K562 (cell line): ENCODE data around the gene TMEM200A. TPM values are rescaled to one million over a fixed set of nuclear protein-coding genes. Genes with fewer than 3 reads are reported as not detected.

Experiments used
- ATAC-seq: fragments of 200-7000 bp; cut with Tn5 transposase; 3 replicates; pipeline ENCODE4 v1.9.1; 2020; ENCODE audit warnings: moderate library complexity
- BruUV-seq: library from RNA; stranded (reverse); fragments of 400-500 nt; replicated peaks from 2 replicates; lab custom pipeline; 2021; lab: Mats Ljungman, UMichigan
- CTCF ChIA-PET: fragments of 300-600 bp; formaldehyde crosslinking; extraction: SDS; loops from one replicate; lab custom pipeline; 2021; ENCODE audit warnings: low intra/inter-chr PET ratio; lab: Yijun Ruan, JAX
- POLR2A ChIA-PET: fragments of 300-600, 350-650 bp; sonication (Branson Sonifier 250); formaldehyde crosslinking; extraction: SDS; loops from one replicate; lab custom pipeline; 2021; ENCODE audit warnings: antibody characterized with exemption, inconsistent platforms; lab: Yijun Ruan, JAX
- DNase-seq, 4 experiments: peaks; one replicate each; pipeline versions ENCODE4 v3.0.0 to v3.0.0-alpha.2; 2011 to 2018; ENCODE audit warnings: low spot score in 3 of 4, mixed read lengths in 3 of 4; ENCODE audit errors: extremely low read depth in 1 of 4
- FAIRE-seq: peaks from 2 replicates; lab custom pipeline; 2011; peaks lifted over from hg19 to GRCh38; lab: Jason Lieb, UNC
- H2AFZ ChIP-seq: 2 replicates; pipeline ENCODE4 v1.6.0; 2011; ENCODE audit warnings: low read depth, low read length, control low read depth, inconsistent platforms
- H3K27ac ChIP-seq: fragments of 200-600 bp; 3 replicates; pipeline ENCODE4 v1.8.0; 2011; ENCODE audit warnings: low read depth, mild to moderate bottlenecking, control low read depth, inconsistent platforms, low read length, moderate library complexity, mixed read lengths; ENCODE audit errors: extremely low read depth
- H3K27me3 ChIP-seq, 2 experiments: fragments of 300-600 bp in 1 of 2; 2 replicates in 1 of 2; 3 replicates in 1 of 2; pipeline versions ENCODE4 v1.6.0 to v1.8.0; 2011; ENCODE audit warnings: inconsistent platforms in 2 of 2, low read length in 2 of 2, mild to moderate bottlenecking in 1 of 2, mixed read lengths in 1 of 2, moderate library complexity in 1 of 2; ENCODE audit not compliant: control insufficient read depth in 2 of 2, insufficient read depth in 2 of 2
- H3K36me3 ChIP-seq: fragments of 300-600 bp; 3 replicates; pipeline ENCODE4 v1.8.0; 2011; ENCODE audit warnings: mild to moderate bottlenecking, low read length, inconsistent platforms; ENCODE audit not compliant: control insufficient read depth, insufficient read depth
- H3K4me1 ChIP-seq, 2 experiments: fragments of 200-600 bp in 1 of 2; replicated peaks in 1 of 2; 2 replicates in 1 of 2; 3 replicates in 1 of 2; pipeline versions ENCODE4 v1.5.1 to v1.8.0; 2011; ENCODE audit warnings: inconsistent platforms in 2 of 2, low read length in 2 of 2, mild to moderate bottlenecking in 1 of 2, mixed read lengths in 1 of 2, moderate library complexity in 1 of 2; ENCODE audit not compliant: control insufficient read depth in 2 of 2, insufficient read depth in 2 of 2
- H3K4me2 ChIP-seq: 2 replicates; pipeline ENCODE4 v1.6.1; 2011; ENCODE audit warnings: low read length, control low read depth, inconsistent platforms, mixed read lengths; ENCODE audit not compliant: insufficient read depth
- H3K4me3 ChIP-seq: fragments of 200-600 bp; sonication (generic), shearing (Covaris generic); 2 replicates; pipeline ENCODE4 v1.5.1; 2016; ENCODE audit warnings: control low read depth, inconsistent platforms
- H3K79me2 ChIP-seq: fragments of 200-600 bp; 3 replicates; pipeline ENCODE4 v1.8.0; 2011; ENCODE audit warnings: low read length, inconsistent platforms; ENCODE audit not compliant: control insufficient read depth, insufficient read depth
- H3K9ac ChIP-seq, 2 experiments: 2 replicates each; pipeline versions ENCODE4 v1.6.0 to v1.6.1; 2011; ENCODE audit warnings: low read depth in 2 of 2, low read length in 2 of 2, control low read depth in 1 of 2, inconsistent platforms in 1 of 2, mild to moderate bottlenecking in 1 of 2, mixed read lengths in 1 of 2; ENCODE audit not compliant: insufficient read depth in 1 of 2
- H3K9me1 ChIP-seq: one replicate; pipeline ENCODE4 v1.6.0; 2011; ENCODE audit warnings: inconsistent platforms, mild to moderate bottlenecking, low read length, moderate library complexity; ENCODE audit not compliant: control insufficient read depth, insufficient read depth
- H3K9me3 ChIP-seq: replicated peaks from 2 replicates; pipeline ENCODE4 v1.5.1; 2011; ENCODE audit warnings: low read depth, low read length, inconsistent platforms; ENCODE audit not compliant: control insufficient read depth, insufficient read depth
- H4K20me1 ChIP-seq: replicated peaks from 2 replicates; pipeline ENCODE4 v1.6.1; 2011; ENCODE audit warnings: low read length, inconsistent platforms, mixed read lengths; ENCODE audit not compliant: control insufficient read depth, insufficient read depth
- CEBPB ChIP-seq: fragments of 450-650 bp; IDR thresholded peaks from 2 replicates; pipeline ENCODE4 v1.6.1; 2016; ENCODE audit warnings: missing genetic modification characterization, missing compliant biosample characterization
- CEBPG ChIP-seq, 3 experiments: fragments of 200-800 bp in 1 of 3; sonication (Bioruptor generic) in 1 of 3; sonication (generic) in 1 of 3; formaldehyde crosslinking in 1 of 3; IDR thresholded peaks in 2 of 3; conservative IDR thresholded peaks in 1 of 3; 2 replicates each; pipeline versions ENCODE4 v1.6.1 to v1.8.0; 2016 to 2022; ENCODE audit warnings: missing compliant biosample characterization in 2 of 3, missing genetic modification characterization in 2 of 3, mild to moderate bottlenecking in 1 of 3, missing genetic modification reagents in 1 of 3
- CSDE1 ChIP-seq, 2 experiments: fragments of 450-650 bp; IDR thresholded peaks; 2 replicates each; pipeline ENCODE4 v1.6.1; 2016; ENCODE audit warnings: mild to moderate bottlenecking in 1 of 2
- ZNF609 ChIP-seq: sonication (generic); formaldehyde crosslinking; IDR thresholded peaks from 2 replicates; pipeline ENCODE4 v1.8.1; 2023; ENCODE audit warnings: missing genetic modification reagents, mild to moderate bottlenecking, borderline replicate concordance
- WGBS: fragments of 100-300 bp; shearing (Covaris generic); methylation state at CpG from one replicate; pipeline ENCODE4 v1.1.6; 2016; ENCODE audit warnings: low coverage, mixed read lengths; ENCODE audit not compliant: insufficient coverage; ENCODE audit errors: missing lambda C conversion rate; 5-methylcytosine and 5-hydroxymethylcytosine counted together
- in situ Hi-C: fragments of 300-500 bp; cut with MboI; formaldehyde crosslinking; loops from 4 replicates; pipeline ENCODE4 v1.15.0; 2018; ENCODE audit warnings: inconsistent platforms, mixed read lengths
- intact Hi-C: fragments of 100-400 bp; cut with micrococcal nuclease; formaldehyde crosslinking; loops from 2 replicates; pipeline ENCODE4 v1.14.2; 2022
- polyA plus RNA-seq, 8 experiments: library from polyadenylated mRNA; depleted of rRNA in 4 of 8; stranded (reverse) in 5 of 8; unstranded in 3 of 8; fragments of >200 nt; fragmentation: Nextera tagmentation in 2 of 8; fragmentation: Illumina TruSeq in 1 of 8; extraction: Ambion mirVana in 2 of 8; extraction: Trizol in 1 of 8; gene quantifications; 2 replicates each; pipeline versions ENCODE4 v1.2.1 to v1.2.3, GENCODE V29; 2011 to 2014; ENCODE audit warnings: inconsistent platforms in 1 of 8, missing spikeins in 1 of 8
- total RNA-seq, 7 experiments: library from RNA; depleted of rRNA in 6 of 7; stranded (reverse); fragments of >200 nt in 6 of 7; fragmentation: Illumina TruSeq in 2 of 7; extraction: Trizol in 2 of 7; gene quantifications; 2 replicates each; pipeline versions ENCODE4 v1.2.1 to v1.2.3, GENCODE V29; 2011 to 2021; ENCODE audit warnings: low replicate concordance in 1 of 7

TMEM200A gene
- total and polyA plus RNA-seq, 9 of the 15 experiments (the other 6 are each of a cell fraction or from before 2014, with no cell fraction given) = 0.04 TPM; not detected in 8

- Histone ChIP-seq H3K4me3 (no peak overlapping the region), H3K4me1 (no peaks in the 10 kb centered on the region), H3K27me3 (no peaks in the 10 kb centered on the region; a peak in 1 of 5 replicates), H2AFZ (no peak overlapping the region), H3K79me2 (no peaks in the 10 kb centered on the region), H3K9ac (no peak overlapping the region), H3K9me3 (no peaks in the 10 kb centered on the region), H3K9me1 (no peaks in the 10 kb centered on the region), H3K36me3 (no peaks in the 10 kb centered on the region), H3K4me2 (no peak overlapping the region), H3K27ac (no peak overlapping the region), H4K20me1 (no peaks in the 10 kb centered on the region)
- CTCF ChIA-PET = no interaction called here
- DNase-seq = no peak
- no peak for ATAC-seq
- WGBS = 4% methylated on average over 2 of the region's 2 CpGs
- in situ Hi-C loops = no loop called here
- no peak for FAIRE-seq
- peak; percentile 43 for TF ChIP-seq CEBPB (tag)
- TF ChIP-seq CEBPG (CRISPR knock-in tag; IDR thresholded peaks at IDR 0.05) = no peak
- TF ChIP-seq CEBPG (tag; conservative IDR thresholded peaks at IDR 0.05 in 1 of 2, IDR thresholded peaks at IDR 0.05 in 1 of 2) = 0 out of 4 replicates have a peak, but pooled peaks of 1 of the 2 experiments have one; percentile 41
- TF ChIP-seq CSDE1 (IDR thresholded peaks at IDR 0.05) = no peak
- no TSS peak for BruUV-seq
- POLR2A ChIA-PET = no interaction called here
- intact Hi-C loops = no loop called here
These were observed 43.7 kb downstream of the TMEM200A start for GRCh38 chr6:130409418-130410100.

DNA sequence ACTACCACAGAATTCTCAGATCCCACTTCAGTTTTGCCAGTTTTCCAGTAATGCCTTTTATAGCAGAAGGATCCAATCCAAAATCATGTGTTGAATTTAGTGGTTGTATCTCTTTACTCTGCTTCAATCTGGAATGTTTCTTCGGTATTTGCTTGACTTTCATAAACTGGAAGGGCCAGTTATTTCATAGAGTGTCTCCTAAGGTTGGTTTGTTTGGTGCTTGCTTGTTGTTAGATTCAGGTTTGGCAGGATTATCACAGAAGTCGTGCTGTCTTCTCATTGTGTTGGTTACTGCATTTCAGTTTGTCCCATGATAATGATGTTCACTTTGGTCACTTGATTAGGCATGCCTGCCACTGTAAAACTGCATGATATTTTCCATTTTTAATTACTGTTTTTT is 45.7 kb downstream of the TMEM200A start:
- Histone ChIP-seq H3K79me2 (no peaks in the 10 kb centered on the region), H3K36me3 (no peaks in the 10 kb centered on the region), H3K4me1 (no peaks in the 10 kb centered on the region), H2AFZ (no peak overlapping the region), H4K20me1 (no peaks in the 10 kb centered on the region), H3K27ac (no peak overlapping the region), H3K9me1 (no peaks in the 10 kb centered on the region), H3K4me3 (no peak overlapping the region), H3K27me3 (no peaks in the 10 kb centered on the region), H3K9ac (no peak overlapping the region), H3K4me2 (no peak overlapping the region), H3K9me3 (no peaks in the 10 kb centered on the region)
- WGBS = 0% methylated on average over 2 of the region's 2 CpGs
- ATAC-seq = no peak
- in situ Hi-C loops (no loop called here), intact Hi-C loops (no loop called here)
- TF ChIP-seq ZNF609 (CRISPR knock-in tag) = no peak
- no peak for FAIRE-seq
- BruUV-seq = no TSS peak
- CTCF ChIA-PET = no interaction called here
- DNase-seq = no peak
- POLR2A ChIA-PET = no interaction called here
